HEK293 (cell line): Measurements from ENCODE around the gene SCYL3.

ENCODE experiments used
- CTCF ChIA-PET: fragments of 350-600 bp; formaldehyde crosslinking; extraction: SDS; loops from one replicate; lab custom pipeline; 2021; ENCODE audit warnings: antibody characterized with exemption; lab: Yijun Ruan, JAX
- POLR2A ChIA-PET: fragments of 300-600 bp; formaldehyde crosslinking; extraction: SDS; loops from one replicate; lab custom pipeline; 2020; ENCODE audit warnings: antibody characterized with exemption, inconsistent platforms; lab: Yijun Ruan, JAX
- H3K27ac ChIP-seq: fragments of 200-500 bp; sonication (Bioruptor generic); 2 replicates; pipeline ENCODE4 v1.5.1; 2014; ENCODE audit warnings: low read depth, low read length, control low read depth, inconsistent platforms; ENCODE audit errors: extremely low read depth
- H3K36me3 ChIP-seq, 2 experiments: fragments of 200-500 bp in 1 of 2; sonication (Bioruptor generic) in 1 of 2; 1 replicate in 1 of 2; 2 replicates in 1 of 2; pipeline ENCODE4 v1.5.1; 2014 to 2017; ENCODE audit warnings: inconsistent platforms in 2 of 2, low read length in 2 of 2; ENCODE audit not compliant: control insufficient read depth in 2 of 2, insufficient read depth in 1 of 2
- H3K4me1 ChIP-seq: fragments of 200-500 bp; sonication (Bioruptor generic); 2 replicates; pipeline ENCODE4 v1.5.1; 2014; ENCODE audit warnings: mild to moderate bottlenecking, low read length, inconsistent platforms; ENCODE audit not compliant: control insufficient read depth, insufficient read depth
- H3K4me3 ChIP-seq: 2 replicates; pipeline ENCODE4 v1.5.1; 2011; ENCODE audit warnings: low read depth, mild to moderate bottlenecking, control low read depth, low read length, moderate library complexity
- H3K9me3 ChIP-seq: fragments of 200-500 bp; sonication (Bioruptor generic); 2 replicates; pipeline ENCODE4 v1.5.1; 2014; ENCODE audit warnings: low read depth, low read length, inconsistent platforms; ENCODE audit not compliant: control insufficient read depth, insufficient read depth
- BCL11A ChIP-seq: fragments of 450-650 bp; formaldehyde crosslinking; IDR thresholded peaks from 2 replicates; pipeline ENCODE4 v1.5.1; 2016; ENCODE audit warnings: low read depth, missing biosample characterization, missing genetic modification characterization
- EGR2 ChIP-seq: fragments of 450-650 bp; formaldehyde crosslinking; IDR thresholded peaks from 2 replicates; pipeline ENCODE4 v1.5.1; 2016; ENCODE audit warnings: low read depth, missing biosample characterization, missing genetic modification characterization
- GLIS1 ChIP-seq: fragments of 450-650 bp; formaldehyde crosslinking; IDR thresholded peaks from 2 replicates; pipeline ENCODE4 v1.5.1; 2016; ENCODE audit warnings: missing biosample characterization, missing genetic modification characterization
- GLIS2 ChIP-seq: fragments of 450-650 bp; formaldehyde crosslinking; IDR thresholded peaks from 2 replicates; pipeline ENCODE4 v1.5.1; 2016; ENCODE audit warnings: missing biosample characterization, missing genetic modification characterization
- KLF1 ChIP-seq: fragments of 450-650 bp; formaldehyde crosslinking; IDR thresholded peaks from 2 replicates; pipeline ENCODE4 v1.5.1; 2016; ENCODE audit warnings: missing biosample characterization, missing genetic modification characterization
- KLF10 ChIP-seq: fragments of 450-650 bp; IDR thresholded peaks from 2 replicates; pipeline ENCODE4 v1.5.1; 2018; ENCODE audit warnings: missing biosample characterization, mild to moderate bottlenecking, missing genetic modification characterization
- MZF1 ChIP-seq: fragments of 450-650 bp; formaldehyde crosslinking; IDR thresholded peaks from 2 replicates; pipeline ENCODE4 v1.5.1; 2017; ENCODE audit warnings: missing biosample characterization, missing genetic modification characterization, borderline replicate concordance
- PATZ1 ChIP-seq: fragments of 450-650 bp; formaldehyde crosslinking; IDR thresholded peaks from 2 replicates; pipeline ENCODE4 v1.5.1; 2016; ENCODE audit warnings: missing biosample characterization, missing genetic modification characterization
- SALL2 ChIP-seq: fragments of 450-650 bp; formaldehyde crosslinking; IDR thresholded peaks from 2 replicates; pipeline ENCODE4 v1.5.0; 2017; ENCODE audit warnings: missing biosample characterization, mild to moderate bottlenecking, missing genetic modification characterization, borderline replicate concordance
- WT1 ChIP-seq: fragments of 450-650 bp; formaldehyde crosslinking; IDR thresholded peaks from 2 replicates; pipeline ENCODE4 v1.5.1; 2016; ENCODE audit warnings: missing biosample characterization, missing genetic modification characterization
- ZBTB49 ChIP-seq: fragments of 450-650 bp; formaldehyde crosslinking; IDR thresholded peaks from 2 replicates; pipeline ENCODE4 v1.5.1; 2016; ENCODE audit warnings: missing biosample characterization, missing genetic modification characterization, low read depth
- ZNF114 ChIP-seq: fragments of 450-650 bp; formaldehyde crosslinking; IDR thresholded peaks from 2 replicates; pipeline ENCODE4 v1.5.0; 2017; ENCODE audit warnings: missing biosample characterization, missing genetic modification characterization
- ZNF121 ChIP-seq: fragments of 450-650 bp; formaldehyde crosslinking; IDR thresholded peaks from 2 replicates; pipeline ENCODE4 v1.5.1; 2016; ENCODE audit warnings: missing biosample characterization, missing genetic modification characterization
- ZNF16 ChIP-seq: fragments of 450-650 bp; formaldehyde crosslinking; IDR thresholded peaks from 2 replicates; pipeline ENCODE4 v1.5.1; 2016; ENCODE audit warnings: low read depth, missing biosample characterization, missing genetic modification characterization
- ZNF23 ChIP-seq: fragments of 450-650 bp; formaldehyde crosslinking; IDR thresholded peaks from 2 replicates; pipeline ENCODE4 v1.5.1; 2016; ENCODE audit warnings: missing biosample characterization, missing genetic modification characterization, borderline replicate concordance
- ZNF341 ChIP-seq: fragments of 450-650 bp; formaldehyde crosslinking; IDR thresholded peaks from 2 replicates; pipeline ENCODE4; 2016; ENCODE audit warnings: low read depth, missing biosample characterization, missing genetic modification characterization
- ZNF423 ChIP-seq: fragments of 450-650 bp; formaldehyde crosslinking; IDR thresholded peaks from 2 replicates; pipeline ENCODE4 v1.5.1; 2016; ENCODE audit warnings: missing biosample characterization, missing genetic modification characterization
- ZNF501 ChIP-seq: fragments of 450-650 bp; formaldehyde crosslinking; IDR thresholded peaks from 2 replicates; pipeline ENCODE4 v1.5.1; 2016; ENCODE audit warnings: missing biosample characterization, missing genetic modification characterization
- ZNF544 ChIP-seq: fragments of 450-650 bp; formaldehyde crosslinking; IDR thresholded peaks from 2 replicates; pipeline ENCODE4 v1.5.0; 2017; ENCODE audit warnings: missing biosample characterization, missing genetic modification characterization
- ZNF548 ChIP-seq: fragments of 450-650 bp; formaldehyde crosslinking; IDR thresholded peaks from 2 replicates; pipeline ENCODE4 v1.5.1; 2016; ENCODE audit warnings: missing biosample characterization, missing genetic modification characterization
- ZNF580 ChIP-seq: fragments of 450-650 bp; formaldehyde crosslinking; IDR thresholded peaks from 2 replicates; pipeline ENCODE4 v1.5.1; 2016; ENCODE audit warnings: missing biosample characterization, missing genetic modification characterization
- ZNF658 ChIP-seq: fragments of 450-650 bp; formaldehyde crosslinking; IDR thresholded peaks from 2 replicates; pipeline ENCODE4; 2016; ENCODE audit warnings: missing biosample characterization, missing genetic modification characterization
- ZNF664 ChIP-seq: fragments of 450-650 bp; formaldehyde crosslinking; IDR thresholded peaks from 2 replicates; pipeline ENCODE4 v1.5.1; 2016; ENCODE audit warnings: missing biosample characterization, missing genetic modification characterization
- ZNF768 ChIP-seq: fragments of 450-650 bp; formaldehyde crosslinking; IDR thresholded peaks from 2 replicates; pipeline ENCODE4 v1.5.1; 2018; ENCODE audit warnings: missing biosample characterization, mild to moderate bottlenecking, missing genetic modification characterization
- ZNF776 ChIP-seq: fragments of 450-650 bp; formaldehyde crosslinking; IDR thresholded peaks from 2 replicates; pipeline ENCODE4 v1.5.0; 2017; ENCODE audit warnings: missing biosample characterization, missing genetic modification characterization, borderline replicate concordance
- ZNF785 ChIP-seq: fragments of 450-650 bp; formaldehyde crosslinking; IDR thresholded peaks from 2 replicates; pipeline ENCODE4 v1.5.1; 2016; ENCODE audit warnings: missing biosample characterization, missing genetic modification characterization
- ZNF837 ChIP-seq: fragments of 450-650 bp; formaldehyde crosslinking; IDR thresholded peaks from 2 replicates; pipeline ENCODE4 v1.5.1; 2016; ENCODE audit warnings: missing biosample characterization, missing genetic modification characterization
- ZNF843 ChIP-seq: fragments of 450-650 bp; formaldehyde crosslinking; IDR thresholded peaks from 2 replicates; pipeline ENCODE4 v1.5.1; 2016; ENCODE audit warnings: missing biosample characterization, missing genetic modification characterization
- TF ChIP-seq, protein P1 (sequence below): fragments of 450-650 bp; formaldehyde crosslinking; IDR thresholded peaks from 2 replicates; pipeline ENCODE4 v1.5.1; 2017; ENCODE audit warnings: missing biosample characterization, missing genetic modification characterization
- TF ChIP-seq, protein P2 (sequence below): fragments of 450-650 bp; formaldehyde crosslinking; IDR thresholded peaks from 2 replicates; pipeline ENCODE4 v1.5.1; 2016; ENCODE audit warnings: missing biosample characterization, missing genetic modification characterization
- TF ChIP-seq, protein P3 (sequence below): fragments of 450-650 bp; formaldehyde crosslinking; IDR thresholded peaks from 2 replicates; pipeline ENCODE4 v1.5.1; 2016; ENCODE audit warnings: missing biosample characterization, missing genetic modification characterization

The SCYL3 gene

GRCh38 chr1:169821500-169821899 lies 72.2 kb downstream of the SCYL3 start:
- Histone ChIP-seq H3K4me1 (no peaks in the 10 kb centered on the region), H3K27ac (no peak overlapping the region), H3K36me3 (peaks cover 16 to 73% of the 10 kb centered on the region in 2 experiments), H3K4me3 (no peak overlapping the region)
- POLR2A ChIA-PET, result no interaction called here
- CTCF ChIA-PET, result interaction anchor here (1.0 kb wide), 1 partner anchor 12 kb away, joined by 6 read pairs; no protein-coding TSS in a partner anchor
- no peak for TF ChIP-seq GLIS1 (tag by site-specific recombination)
- no peak for TF ChIP-seq ZNF776
- TF ChIP-seq EGR2, result no peak
- TF ChIP-seq, protein P1, sequence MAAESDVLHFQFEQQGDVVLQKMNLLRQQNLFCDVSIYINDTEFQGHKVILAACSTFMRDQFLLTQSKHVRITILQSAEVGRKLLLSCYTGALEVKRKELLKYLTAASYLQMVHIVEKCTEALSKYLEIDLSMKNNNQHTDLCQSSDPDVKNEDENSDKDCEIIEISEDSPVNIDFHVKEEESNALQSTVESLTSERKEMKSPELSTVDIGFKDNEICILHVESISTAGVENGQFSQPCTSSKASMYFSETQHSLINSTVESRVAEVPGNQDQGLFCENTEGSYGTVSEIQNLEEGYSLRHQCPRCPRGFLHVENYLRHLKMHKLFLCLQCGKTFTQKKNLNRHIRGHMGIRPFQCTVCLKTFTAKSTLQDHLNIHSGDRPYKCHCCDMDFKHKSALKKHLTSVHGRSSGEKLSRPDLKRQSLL (tag by site-specific recombination), result no peak
- no peak for TF ChIP-seq BCL11A (tag by site-specific recombination)
- TF ChIP-seq ZNF785 (tag by site-specific recombination), result no peak
- no peak for TF ChIP-seq ZNF23 (tag by site-specific recombination)
- TF ChIP-seq ZNF423, result no peak
- no peak for TF ChIP-seq ZNF121 (tag by site-specific recombination)
- no peak for TF ChIP-seq SALL2
- no peak for TF ChIP-seq ZNF16 (tag by site-specific recombination)
- TF ChIP-seq ZNF341, result no peak
- TF ChIP-seq, protein P2, sequence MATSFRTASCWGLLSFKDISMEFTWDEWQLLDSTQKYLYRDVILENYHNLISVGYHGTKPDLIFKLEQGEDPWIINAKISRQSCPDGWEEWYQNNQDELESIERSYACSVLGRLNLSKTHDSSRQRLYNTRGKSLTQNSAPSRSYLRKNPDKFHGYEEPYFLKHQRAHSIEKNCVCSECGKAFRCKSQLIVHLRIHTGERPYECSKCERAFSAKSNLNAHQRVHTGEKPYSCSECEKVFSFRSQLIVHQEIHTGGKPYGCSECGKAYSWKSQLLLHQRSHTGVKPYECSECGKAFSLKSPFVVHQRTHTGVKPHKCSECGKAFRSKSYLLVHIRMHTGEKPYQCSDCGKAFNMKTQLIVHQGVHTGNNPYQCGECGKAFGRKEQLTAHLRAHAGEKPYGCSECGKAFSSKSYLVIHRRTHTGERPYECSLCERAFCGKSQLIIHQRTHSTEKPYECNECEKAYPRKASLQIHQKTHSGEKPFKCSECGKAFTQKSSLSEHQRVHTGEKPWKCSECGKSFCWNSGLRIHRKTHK (tag by site-specific recombination), result no peak
- no peak for TF ChIP-seq KLF10 (tag by site-specific recombination)
- TF ChIP-seq ZBTB49 (tag by site-specific recombination), result no peak
- TF ChIP-seq, protein P3, sequence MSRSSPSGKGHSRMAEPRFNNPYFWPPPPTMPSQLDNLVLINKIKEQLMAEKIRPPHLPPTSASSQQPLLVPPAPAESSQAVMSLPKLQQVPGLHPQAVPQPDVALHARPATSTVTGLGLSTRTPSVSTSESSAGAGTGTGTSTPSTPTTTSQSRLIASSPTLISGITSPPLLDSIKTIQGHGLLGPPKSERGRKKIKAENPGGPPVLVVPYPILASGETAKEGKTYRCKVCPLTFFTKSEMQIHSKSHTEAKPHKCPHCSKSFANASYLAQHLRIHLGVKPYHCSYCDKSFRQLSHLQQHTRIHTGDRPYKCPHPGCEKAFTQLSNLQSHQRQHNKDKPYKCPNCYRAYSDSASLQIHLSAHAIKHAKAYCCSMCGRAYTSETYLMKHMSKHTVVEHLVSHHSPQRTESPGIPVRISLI, result no peak
- TF ChIP-seq ZNF664, result no peak
- no peak for TF ChIP-seq ZNF658
- TF ChIP-seq ZNF501 (tag by site-specific recombination), result no peak
- TF ChIP-seq, all 188 proteins: peak for 0
- no peaks in the 10 kb centered on the region for H3K9me3 ChIP-seq

- H3K4me1 ChIP-seq, result no peaks in the 10 kb centered on the region
- ChIA-PET POLR2A (no interaction called here), CTCF (no interaction called here)
- H3K9me3 ChIP-seq, result no peaks in the 10 kb centered on the region
- no peak overlapping the region for H3K27ac ChIP-seq
- no peak overlapping the region for H3K4me3 ChIP-seq
- peaks cover 11 to 68% of the 10 kb centered on the region in 2 experiments for H3K36me3 ChIP-seq
- TF ChIP-seq ZNF768 (no peak), ZNF114 (tag by site-specific recombination) (no peak), ZNF843 (tag by site-specific recombination) (no peak), ZNF837 (no peak), PATZ1 (no peak), KLF10 (tag by site-specific recombination) (no peak), MZF1 (no peak), WT1 (tag by site-specific recombination) (no peak), GLIS2 (tag by site-specific recombination) (no peak), ZNF548 (tag by site-specific recombination) (no peak), KLF1 (tag by site-specific recombination) (no peak), ZNF580 (tag by site-specific recombination) (no peak), ZNF544 (tag by site-specific recombination) (no peak)
Measured at GRCh38 chr1:169816617-169817016, 77.1 kb downstream of the SCYL3 start.
